Adrenal gland (tissue), 12 donors: Measurements from ENCODE around the gene RDH8. TPM values are rescaled to one million over a fixed set of nuclear protein-coding genes. Genes with fewer than 3 reads are reported as not detected.
A peak's percentile ranks its signal among the peaks of the same experiment; 100 is the strongest.

Source experiments
- DNase-seq, 7 donors: peaks; one replicate each; pipeline ENCODE4 v3.0.0-alpha.2; 2019 to 2020
- H3K27ac ChIP-seq, 5 donors: fragments of 200-600 bp; sonication (generic) in 4 of 5; 1 replicate in 3 of 5; 2 replicates in 2 of 5; pipeline versions ENCODE4 v1.5.1 to v1.8.0; 2016 to 2020; ENCODE audit warnings: mild to moderate bottlenecking in 1 of 5
- H3K27me3 ChIP-seq: fragments of 200-600 bp; 2 replicates; pipeline ENCODE4 v1.8.0; 2021
- H3K36me3 ChIP-seq, 2 donors: fragments of 200-600 bp; replicated peaks in 1 of 2; 1 replicate in 1 of 2; 2 replicates in 1 of 2; pipeline versions ENCODE4 v1.5.1 to v1.8.0; 2018 to 2022
- H3K4me1 ChIP-seq, 2 donors: fragments of 200-600 bp; replicated peaks in 1 of 2; 1 replicate in 1 of 2; 2 replicates in 1 of 2; pipeline versions ENCODE4 v1.5.1 to v1.8.0; 2018 to 2021
- H3K4me3 ChIP-seq, 4 donors: fragments of 200-600 bp; sonication (generic) in 3 of 4; one replicate each; pipeline ENCODE4 v1.5.1; 2016 to 2018
- H3K9me3 ChIP-seq, 3 donors: fragments of 200-600 bp; sonication (generic) in 1 of 3; replicated peaks in 1 of 3; 1 replicate in 2 of 3; 2 replicates in 1 of 3; pipeline versions ENCODE4 v1.5.1 to v1.8.0; 2016 to 2021
- POLR2A ChIP-seq, 2 donors: fragments of 450-650 bp; IDR thresholded peaks; one replicate each; pipeline ENCODE4 v1.6.1; 2017; ENCODE audit warnings: antibody characterized with exemption in 2 of 2, mild to moderate bottlenecking in 2 of 2, moderate library complexity in 1 of 2
- WGBS, 4 donors: extraction: QIAGEN DNeasy Blood & Tissue Kit in 2 of 4; methylation state at CpG; one replicate each; pipeline versions ENCODE4 v1.1.5 to v1.1.7; 2013 to 2017; 5-methylcytosine and 5-hydroxymethylcytosine counted together
- intact Hi-C, 2 donors: fragments of 100-400 bp; cut with DNase I; formaldehyde crosslinking; loops; one replicate each; pipeline versions ENCODE4 v1.14.1 to v1.15.0; 2022 to 2023
- polyA plus RNA-seq, 3 donors: library from polyadenylated mRNA; stranded (reverse); fragments of 200-250 nt in 2 of 3; fragments of 350-450 nt in 1 of 3; fragmentation: Illumina TruSeq in 1 of 3; extraction: RNeasy Lipid Tissue Mini Kit (QIAGEN cat#74804) in 1 of 3; gene quantifications; one replicate each; pipeline ENCODE4 v1.2.3, GENCODE V29; 2013 to 2014
- total RNA-seq, 9 donors: library from RNA; depleted of rRNA in 4 of 9; stranded (reverse); fragments of >200 nt in 4 of 9; fragments of 120-200 nt in 1 of 9; fragmentation: NEBNext Ultra II Directional in 1 of 9; extraction: Animal tissue kit (Norgen Biotek cat#: 25700) in 1 of 9; gene quantifications; one replicate each; pipeline versions ENCODE4 v1.1.0 to v1.2.4, GENCODE V29; 2013 to 2023
- TF ChIP-seq, protein P1 (sequence below), 6 experiments: fragments of 450-650 bp in 4 of 6; fragments of 200-600 bp in 2 of 6; sonication (generic) in 1 of 6; IDR thresholded peaks; 1 replicate in 5 of 6; 2 replicates in 1 of 6; pipeline versions ENCODE4 v1.5.1 to v1.8.0; 2016 to 2021; ENCODE audit warnings: antibody characterized with exemption in 6 of 6, mild to moderate bottlenecking in 2 of 6, moderate library complexity in 1 of 6
- donor health status: healthy with polysubstance abuse.
- donor health status: Bipolar disorder and iron deficiency.
- donor health status: DM: yes; HTN: yes; CAD: no.
- donor health status: DM: no; HTN: no; CAD: no.
- donor health status: DM: no; HTN: no; CAD: no.
- donor health status: DM: yes; HTN: yes; CAD: no.

The RDH8 gene
- total and polyA plus RNA-seq, 12 donors: not detected

DNA sequence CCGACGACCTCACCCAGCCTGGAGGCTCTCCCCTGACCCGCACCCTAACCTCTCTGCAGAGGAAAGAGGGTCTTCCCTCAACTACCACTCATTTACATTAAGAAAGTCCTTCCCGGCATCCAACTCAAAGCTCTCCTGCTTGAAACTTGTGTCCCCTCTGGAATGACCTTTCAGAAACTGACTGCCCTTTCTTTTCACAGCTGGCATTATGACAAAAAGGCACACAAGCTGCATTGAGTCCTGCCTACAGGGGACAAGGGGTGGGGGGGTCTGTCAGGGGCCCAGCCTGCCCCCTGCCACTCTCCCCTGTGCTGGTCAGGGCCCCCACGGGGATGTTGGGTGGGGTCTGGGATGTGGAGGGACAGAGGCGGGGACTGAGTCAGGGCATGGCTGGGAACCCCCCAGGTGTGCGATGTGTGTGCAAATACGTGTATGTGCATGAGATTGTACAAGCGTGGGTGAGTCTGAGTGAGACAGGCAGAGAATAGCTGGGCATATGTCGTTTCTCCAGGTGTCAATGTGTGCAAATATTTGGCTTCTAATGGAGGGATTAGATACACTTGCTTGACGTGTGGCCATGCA lies 5.0 kb upstream of the RDH8 start:
- intact Hi-C loops: no loop called here
- Histone ChIP-seq H3K9me3 (no peaks in the 10 kb centered on the region), H3K4me1 (peaks cover 11 to 12% of the 10 kb centered on the region in 2 donors), H3K27ac (peak overlapping the region in 2 of 5 donors; percentile 73 to 87), H3K36me3 (no peaks in the 10 kb centered on the region), H3K27me3 (peaks cover 25% of the 10 kb centered on the region), H3K4me3 (no peak overlapping the region)
- no peak for DNase-seq
- TF ChIP-seq POLR2A (IDR thresholded peaks at IDR 0.05): no peak
- WGBS, 4 donors: 56 to 76% (median 63%) methylated on average over 11 of the region's 11 CpGs

DNA sequence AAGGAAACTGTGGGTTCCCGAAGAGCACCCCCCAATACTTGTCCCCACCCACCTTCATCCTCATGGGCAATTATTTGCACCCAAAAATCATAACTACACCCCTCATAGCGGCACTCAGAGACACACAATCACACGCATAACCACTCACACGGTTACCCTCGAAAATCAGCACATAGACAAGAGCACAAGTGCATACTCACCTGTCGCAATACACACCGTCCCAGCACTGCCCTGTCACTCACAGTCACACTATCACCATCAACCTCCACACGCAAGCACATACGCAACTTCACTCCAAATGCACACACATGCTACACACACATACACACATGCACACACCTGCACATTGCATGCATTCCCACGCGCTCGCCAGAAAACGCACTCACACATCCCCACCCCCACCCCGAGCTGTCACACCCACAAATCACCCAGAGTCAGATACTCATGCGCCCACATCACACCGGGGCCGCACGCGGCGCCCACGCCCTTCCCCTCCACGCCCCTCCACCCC lies 3.5 kb upstream of the RDH8 start:
- intact Hi-C loops: no loop called here
- no peaks in the 10 kb centered on the region for H3K36me3 ChIP-seq
- peaks cover 28% of the 10 kb centered on the region for H3K27me3 ChIP-seq
- no peak for TF ChIP-seq POLR2A (IDR thresholded peaks at IDR 0.05)
- TF ChIP-seq, protein P1, sequence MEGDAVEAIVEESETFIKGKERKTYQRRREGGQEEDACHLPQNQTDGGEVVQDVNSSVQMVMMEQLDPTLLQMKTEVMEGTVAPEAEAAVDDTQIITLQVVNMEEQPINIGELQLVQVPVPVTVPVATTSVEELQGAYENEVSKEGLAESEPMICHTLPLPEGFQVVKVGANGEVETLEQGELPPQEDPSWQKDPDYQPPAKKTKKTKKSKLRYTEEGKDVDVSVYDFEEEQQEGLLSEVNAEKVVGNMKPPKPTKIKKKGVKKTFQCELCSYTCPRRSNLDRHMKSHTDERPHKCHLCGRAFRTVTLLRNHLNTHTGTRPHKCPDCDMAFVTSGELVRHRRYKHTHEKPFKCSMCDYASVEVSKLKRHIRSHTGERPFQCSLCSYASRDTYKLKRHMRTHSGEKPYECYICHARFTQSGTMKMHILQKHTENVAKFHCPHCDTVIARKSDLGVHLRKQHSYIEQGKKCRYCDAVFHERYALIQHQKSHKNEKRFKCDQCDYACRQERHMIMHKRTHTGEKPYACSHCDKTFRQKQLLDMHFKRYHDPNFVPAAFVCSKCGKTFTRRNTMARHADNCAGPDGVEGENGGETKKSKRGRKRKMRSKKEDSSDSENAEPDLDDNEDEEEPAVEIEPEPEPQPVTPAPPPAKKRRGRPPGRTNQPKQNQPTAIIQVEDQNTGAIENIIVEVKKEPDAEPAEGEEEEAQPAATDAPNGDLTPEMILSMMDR (IDR thresholded peaks at IDR 0.05): no peak
- H3K4me1 ChIP-seq: peaks cover 11 to 12% of the 10 kb centered on the region in 2 donors
- peak overlapping the region in 1 of 5 donors; percentile 87 for H3K27ac ChIP-seq
- H3K9me3 ChIP-seq: no peaks in the 10 kb centered on the region
- H3K4me3 ChIP-seq: peak overlapping the region in 2 of 4 donors; percentile 13 to 58
- DNase-seq: no peak
- WGBS, 4 donors: 3 to 11% (median 6%) methylated on average over 13 to 22 of the region's 22 CpGs

DNA sequence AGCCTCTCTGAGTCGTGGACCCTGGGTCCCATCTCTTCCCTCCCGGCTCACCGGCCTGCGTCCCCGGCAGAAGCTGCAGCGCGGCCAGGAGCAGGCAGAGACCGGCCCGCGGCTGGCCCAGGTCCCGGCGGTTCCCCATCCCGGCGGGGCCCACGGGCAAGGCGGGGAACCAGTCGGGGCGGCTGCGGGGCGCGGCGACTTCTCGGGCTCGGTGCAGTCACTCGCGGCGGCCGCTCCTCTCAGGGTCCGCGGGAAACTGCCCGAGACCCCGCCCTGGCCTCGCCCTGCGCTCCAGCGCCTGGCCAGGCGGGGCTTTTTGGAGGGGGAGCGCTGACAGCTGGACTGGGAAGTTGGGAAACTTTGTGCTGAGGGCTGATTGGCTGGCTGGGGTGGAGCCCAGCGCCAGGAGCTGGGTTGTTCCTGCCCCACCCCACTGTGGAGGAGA lies 3.0 kb upstream of the RDH8 start, which contains the start of gene COL5A3:
TSS of gene COL5A3 (minus strand) at position 258 of the 445 bp plus-strand sequence. CDS start at position 139, 119 bp downstream.
- Histone ChIP-seq H3K4me1 (peaks cover 11 to 12% of the 10 kb centered on the region in 2 donors), H3K4me3 (peak within 1 kb of the TSS in 2 of 4 donors; percentile 13 to 58), H3K27me3 (peaks cover 28% of the 10 kb centered on the region), H3K9me3 (no peaks in the 10 kb centered on the region), H3K36me3 (no peaks in the 10 kb centered on the region), H3K27ac (peak within 1 kb of the TSS in 1 of 5 donors; percentile 87)
- intact Hi-C loops: no loop called here
- TF ChIP-seq, protein P1 (IDR thresholded peaks at IDR 0.05): no peak
- TF ChIP-seq POLR2A (IDR thresholded peaks at IDR 0.05): no peak
- peak in 5 of 7 donors; percentile 40 to 60 (median 41) for DNase-seq
- 0 to 4% (median 1%) methylated on average over 5 to 38 of the region's 38 CpGs for WGBS, 4 donors

DNA sequence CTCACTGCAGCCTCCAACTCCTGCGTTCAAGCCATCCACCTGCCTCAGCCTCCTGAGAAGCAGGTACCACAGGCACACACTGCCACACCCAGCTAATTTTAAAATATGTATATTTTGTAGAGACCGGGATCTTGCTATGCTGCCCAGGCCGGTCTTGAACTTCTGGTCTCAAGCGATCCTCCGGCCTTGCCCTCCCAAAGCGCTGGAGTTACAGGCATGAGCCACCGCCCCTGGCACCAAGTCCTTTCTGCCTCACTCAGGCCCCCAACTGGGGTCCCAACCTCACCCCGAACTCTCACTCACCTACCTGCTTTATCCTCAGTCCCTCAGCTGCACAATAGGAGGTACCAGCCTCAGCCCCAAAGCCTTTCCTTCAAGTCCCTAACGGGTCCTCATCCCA lies 2.3 kb upstream of the RDH8 start:
- no peaks in the 10 kb centered on the region for H3K9me3 ChIP-seq
- no peaks in the 10 kb centered on the region for H3K36me3 ChIP-seq
- peaks cover 5 to 9% of the 10 kb centered on the region in 2 donors for H3K4me1 ChIP-seq
- intact Hi-C loops: no loop called here
- DNase-seq: no peak
- no peak overlapping the region for H3K4me3 ChIP-seq
- H3K27ac ChIP-seq: no peak overlapping the region
- no peak for TF ChIP-seq POLR2A (IDR thresholded peaks at IDR 0.05)
- TF ChIP-seq, protein P1 (IDR thresholded peaks at IDR 0.05): no peak
- peaks cover 28% of the 10 kb centered on the region for H3K27me3 ChIP-seq
- 57 to 81% (median 72%) methylated on average over 8 to 9 of the region's 9 CpGs for WGBS, 4 donors
